HG03045 (cell line): ENCODE measurements around the gene AGPAT4.

Experiments used
- ATAC-seq: cut with Tn5 transposase; IDR thresholded peaks from one replicate; pipeline ENCODE4 v1.9.1; 2021; ENCODE audit warnings: mild to moderate bottlenecking, moderate library complexity; ENCODE audit not compliant: unreplicated experiment

AGPAT4 gene

DNA sequence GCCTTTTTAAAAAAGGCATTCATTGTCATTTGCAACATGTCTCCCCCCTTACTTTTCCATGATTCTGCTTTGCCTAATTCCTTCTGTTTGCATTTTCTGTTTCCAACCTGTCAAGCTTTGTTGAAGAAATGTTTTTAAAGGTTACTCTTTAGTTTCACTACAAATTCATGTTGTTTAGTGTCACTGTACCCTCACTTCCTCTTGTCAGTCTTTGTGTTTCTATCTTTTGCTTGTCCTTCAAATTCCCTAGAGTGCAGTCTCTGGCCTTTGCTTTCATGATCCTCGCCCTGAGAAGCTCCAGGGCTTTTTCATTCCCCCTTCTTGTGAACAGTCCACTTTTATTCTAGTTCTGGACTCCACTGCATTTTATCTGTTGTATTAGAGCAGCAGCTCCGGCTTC lies 191.6 kb downstream of the AGPAT4 start:
- no peak for ATAC-seq

GRCh38 chr6:161080263-161080970 lies 193.4 kb downstream of the AGPAT4 start:
- ATAC-seq, result no peak
